Retina (tissue), 1 donor: ENCODE results near the gene CDC42BPG.

ENCODE experiments used
- DNase-seq: peaks from one replicate; pipeline ENCODE4 v3.0.0-alpha.2; 2016

CDC42BPG gene

GRCh38 chr11:64802370-64803157 is 41.9 kb downstream of the CDC42BPG start:
- DNase-seq: peak; percentile 41

GRCh38 chr11:64801561-64802369 is 42.7 kb downstream of the CDC42BPG start:
- DNase-seq: no peak

GRCh38 chr11:64801158-64801464 is 43.3 kb downstream of the CDC42BPG start:
- DNase-seq: peak; percentile 7

GRCh38 chr11:64800303-64801157 is 43.9 kb downstream of the CDC42BPG start:
- peak; percentile 6 for DNase-seq

- peak; percentile 24 for DNase-seq
Observed at GRCh38 chr11:64799623-64800302, 44.7 kb downstream of the CDC42BPG start.

GRCh38 chr11:64799256-64799622 is 45.2 kb downstream of the CDC42BPG start:
- no peak for DNase-seq

GRCh38 chr11:64796757-64797541 is 47.5 kb downstream of the CDC42BPG start:
- DNase-seq: no peak

- DNase-seq: no peak
Observed at GRCh38 chr11:64796047-64796756, 48.3 kb downstream of the CDC42BPG start.

- no peak for DNase-seq
Observed at GRCh38 chr11:64794526-64794925, 49.9 kb downstream of the CDC42BPG start.

- no peak for DNase-seq
Observed at GRCh38 chr11:64793271-64794160, 50.9 kb downstream of the CDC42BPG start.

- DNase-seq: no peak
Observed at GRCh38 chr11:64792482-64792881, 52.0 kb downstream of the CDC42BPG start.

GRCh38 chr11:64791781-64792291 is 52.6 kb downstream of the CDC42BPG start:
- DNase-seq: no peak

GRCh38 chr11:64790205-64791095 is 54.0 kb downstream of the CDC42BPG start:
- DNase-seq: no peak

- DNase-seq: no peak
Observed at GRCh38 chr11:64789331-64790204, 54.9 kb downstream of the CDC42BPG start.

- no peak for DNase-seq
Observed at GRCh38 chr11:64788321-64789215, 55.9 kb downstream of the CDC42BPG start.

- DNase-seq: peak; percentile 49
Observed at GRCh38 chr11:64787526-64788320, 56.7 kb downstream of the CDC42BPG start.
